SW 1271 (cell line): ENCODE measurements around the gene SNRNP40.
"Not testable (repeated sequence)": the region's sequence is repeated elsewhere in the genome, so short reads cannot be mapped to it uniquely, and the experiment has no call there.

Source experiments
- DNase-seq, 2 experiments: peaks; one replicate each; lab custom pipeline; 2025; lab: John Stamatoyannopoulos, UW

Gene SNRNP40

DNA sequence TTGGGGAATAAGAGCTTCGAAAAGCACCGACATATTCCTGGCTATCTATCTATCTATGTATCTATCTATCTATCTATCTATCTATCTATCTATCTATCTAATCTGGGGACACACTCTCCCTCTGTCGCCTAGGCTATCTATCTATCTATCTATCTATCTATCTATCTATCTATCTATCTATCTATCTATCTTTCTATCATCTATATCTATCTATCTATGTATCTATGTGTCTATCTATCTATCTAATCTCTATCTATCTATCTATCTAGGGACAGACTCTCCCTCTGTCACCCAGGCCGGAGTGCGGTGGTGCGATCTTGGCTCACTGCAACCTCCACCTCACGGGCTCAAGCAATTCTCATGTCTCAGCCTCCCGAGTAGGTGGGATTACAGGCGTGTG, 14.2 kb downstream of the SNRNP40 start:
- not testable (repeated sequence) for DNase-seq

DNA sequence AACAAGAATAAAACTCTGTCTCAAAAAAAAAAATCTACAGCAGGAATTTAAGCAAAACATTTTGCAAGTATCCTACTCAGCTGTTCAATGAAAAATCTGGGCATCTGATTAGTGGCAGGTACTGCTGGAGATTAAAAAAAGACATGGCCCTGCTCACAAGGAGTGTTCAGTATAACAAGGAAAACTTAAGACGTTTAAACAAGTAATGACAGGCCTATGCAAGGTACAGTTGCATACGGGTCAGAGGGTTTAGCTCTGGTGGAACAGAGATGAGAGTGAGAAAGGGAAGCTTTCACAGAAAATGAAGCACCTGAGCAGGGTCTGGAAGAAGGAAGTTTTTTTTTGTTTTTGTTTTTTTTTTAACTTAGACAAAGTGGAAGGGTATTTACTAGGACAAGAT, 23.0 kb downstream of the SNRNP40 start:
- DNase-seq, result no peak

DNA sequence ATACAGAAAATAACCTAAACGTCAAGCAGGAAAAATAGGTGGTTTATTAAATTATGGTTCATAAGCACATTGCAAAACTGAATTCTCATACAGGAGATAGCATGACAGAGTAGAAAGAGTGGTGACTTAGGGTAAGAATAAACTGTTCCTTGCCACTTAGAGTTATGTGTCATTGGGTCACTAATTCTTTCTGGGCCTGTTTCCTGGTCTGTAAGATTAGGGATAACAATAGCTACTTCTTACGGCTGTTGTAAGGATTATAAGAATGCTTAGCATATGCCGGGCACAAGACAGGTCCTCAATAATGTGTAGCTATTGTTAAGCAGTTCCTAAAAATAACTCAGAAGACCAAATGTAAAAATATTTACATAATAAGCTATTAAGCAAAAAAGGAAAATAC, 24.2 kb downstream of the SNRNP40 start:
- DNase-seq, result no peak

DNA sequence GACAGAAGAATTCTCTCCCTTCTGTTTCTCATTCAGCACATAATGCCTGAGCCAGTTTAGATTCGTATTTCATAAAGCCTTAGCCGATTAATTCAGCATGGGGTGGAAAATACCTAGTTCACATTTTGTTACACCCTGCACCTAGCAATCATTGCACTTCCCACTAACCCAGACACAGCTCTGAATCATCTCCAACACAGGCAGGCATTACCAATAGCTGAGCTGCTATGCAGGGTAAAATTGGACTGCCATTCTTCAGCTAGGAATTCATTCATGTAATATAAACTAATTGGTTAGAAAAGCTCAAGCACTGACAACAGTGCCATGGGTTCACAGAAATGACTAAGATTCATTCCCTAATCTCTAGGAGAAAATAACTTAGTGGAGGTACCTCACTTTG, 30.0 kb downstream of the SNRNP40 start:
- no peak for DNase-seq

DNA sequence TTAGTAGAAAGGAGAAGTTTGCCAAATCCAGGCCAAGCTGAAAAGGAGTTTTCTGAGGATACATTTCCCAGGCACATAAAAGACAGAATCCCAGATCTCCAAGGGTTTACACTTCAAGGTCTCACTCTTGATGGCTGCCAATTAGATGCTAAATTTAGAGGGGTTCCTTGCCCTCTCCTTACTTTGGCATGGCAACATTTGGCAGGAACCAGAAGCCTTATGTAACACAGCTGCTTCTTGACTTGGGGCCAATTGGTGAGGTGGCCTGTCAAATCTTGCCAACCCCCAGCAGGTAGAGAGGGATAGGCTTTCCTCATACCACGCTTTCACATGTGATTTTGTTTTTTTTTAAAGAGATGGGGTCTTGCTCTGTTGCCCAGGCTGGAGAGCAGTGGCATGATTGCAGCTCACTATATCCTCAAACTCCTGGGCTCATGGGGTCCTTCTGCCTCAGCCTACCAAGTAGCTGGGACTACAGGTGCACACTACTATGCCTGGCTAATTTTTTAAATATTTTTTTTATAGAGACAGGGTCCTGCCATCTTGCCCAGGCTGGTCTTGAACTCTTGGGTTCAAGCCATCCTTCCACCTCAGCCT, 31.7 kb downstream of the SNRNP40 start:
- DNase-seq, result no peak

DNA sequence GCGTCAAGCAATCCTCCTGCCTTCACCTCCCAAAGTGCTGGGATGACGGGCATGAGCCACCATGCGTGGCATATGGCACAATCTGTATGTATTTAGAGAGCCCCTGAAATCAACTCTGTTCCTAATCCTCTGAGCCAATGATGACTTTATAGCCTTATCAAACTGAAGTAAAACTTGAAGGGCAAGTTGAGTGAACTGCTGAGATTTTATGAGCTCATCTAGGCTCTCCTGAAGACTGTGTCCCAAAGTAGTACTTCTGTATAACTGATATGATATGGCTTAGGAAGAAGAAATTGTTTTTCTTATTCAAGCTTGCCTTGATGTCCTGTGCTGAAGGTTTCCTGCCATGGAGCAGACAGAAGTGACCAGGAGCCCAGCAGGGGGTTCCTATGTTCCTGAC, 33.2 kb downstream of the SNRNP40 start:
- DNase-seq, result no peak

DNA sequence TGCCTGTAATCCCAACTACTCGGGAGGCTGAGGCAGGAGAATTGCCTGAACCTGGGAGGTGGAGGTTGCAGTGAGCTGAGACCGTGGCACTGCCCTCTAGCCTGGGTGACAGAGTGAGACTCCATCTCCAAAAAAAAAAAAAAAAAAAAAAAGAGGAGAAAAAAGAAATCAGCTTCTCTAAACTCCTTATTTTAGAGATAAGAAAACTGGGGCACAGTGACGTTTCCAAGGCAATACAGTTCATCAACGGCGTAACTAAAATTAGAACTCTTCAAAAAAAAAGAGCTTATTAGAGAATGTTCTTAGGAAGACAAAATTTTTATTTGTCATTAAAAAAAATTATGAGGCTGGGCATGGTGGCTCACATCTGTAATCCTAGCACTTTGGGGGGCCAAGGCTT, 34.2 kb downstream of the SNRNP40 start:
- not testable (repeated sequence) for DNase-seq

DNA sequence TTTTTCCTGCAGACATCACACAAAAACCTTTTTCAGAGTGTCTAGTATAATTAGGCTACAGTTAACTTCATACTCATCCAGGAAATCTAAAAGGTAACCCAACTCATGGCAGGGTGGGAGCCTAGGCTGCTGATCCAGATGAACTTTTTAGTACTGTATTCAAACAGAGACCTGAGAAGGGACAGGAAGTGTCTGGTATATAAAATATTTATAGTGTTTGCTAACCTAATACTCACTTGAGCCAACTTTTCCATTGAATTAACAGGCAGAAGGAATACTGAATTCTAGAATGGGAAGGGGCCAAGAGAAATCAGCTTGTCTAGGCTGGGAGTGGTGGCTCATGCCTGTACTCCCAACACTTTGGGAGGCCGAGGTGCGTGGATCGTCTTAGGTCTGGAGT, 34.7 kb downstream of the SNRNP40 start:
- DNase-seq, result no peak

DNA sequence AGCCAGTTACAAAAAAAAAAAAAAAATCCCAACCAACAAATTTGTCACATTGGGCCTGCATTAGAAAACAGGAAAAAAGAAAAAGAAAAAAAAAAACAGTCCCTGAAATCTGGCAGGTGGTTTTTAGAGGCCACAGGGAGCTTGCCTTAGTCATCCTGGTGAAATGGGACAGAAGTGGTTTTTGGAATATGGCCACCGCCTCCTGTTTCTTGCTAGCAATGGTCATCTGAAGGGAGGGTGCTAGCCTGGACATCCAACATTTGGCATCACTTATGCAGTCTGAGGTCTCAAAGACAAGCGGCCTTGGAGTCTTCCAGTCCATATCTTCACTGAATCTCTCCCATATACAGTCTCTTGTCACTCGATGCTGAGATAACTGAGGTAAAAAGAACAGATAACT, 36.8 kb downstream of the SNRNP40 start:
- DNase-seq, result no peak

DNA sequence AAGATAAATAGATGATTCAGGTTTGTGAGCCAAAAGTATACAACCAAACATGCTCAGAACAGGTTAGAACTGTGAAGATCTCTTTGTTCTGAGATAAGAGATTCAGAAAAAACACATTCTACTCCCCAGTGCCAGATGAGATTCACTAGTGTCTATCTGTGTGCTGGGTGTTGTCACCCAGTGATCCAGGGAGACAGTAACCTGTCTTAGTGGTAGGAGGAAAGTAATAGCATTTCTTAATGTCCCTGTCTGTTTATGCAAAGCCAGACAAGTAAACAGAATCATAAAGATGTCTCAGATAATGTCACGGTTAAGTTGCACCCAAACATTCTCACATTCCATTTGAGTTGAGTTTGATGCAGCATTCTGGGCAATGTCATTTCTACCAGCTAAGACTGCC, 38.0 kb downstream of the SNRNP40 start:
- DNase-seq, result no peak

DNA sequence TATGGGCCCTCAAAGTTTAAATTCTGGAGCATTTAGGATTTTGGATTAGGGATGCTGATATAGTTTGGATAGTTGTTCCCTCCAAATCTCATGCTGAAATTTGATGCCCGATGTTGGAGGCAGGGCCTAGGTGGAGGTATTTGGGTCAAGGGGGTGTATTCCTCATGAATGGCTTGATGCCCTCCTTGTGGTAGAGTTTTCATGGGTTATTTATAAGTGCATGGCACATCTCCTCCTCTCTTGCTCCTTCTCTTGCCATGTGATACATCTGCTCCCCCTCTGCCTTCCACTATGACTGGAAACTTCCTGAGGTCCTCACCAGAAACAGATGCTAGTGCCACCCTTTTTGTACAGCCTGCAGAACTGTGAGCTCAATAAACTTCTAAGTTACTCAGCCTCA, 39.4 kb downstream of the SNRNP40 start:
- DNase-seq, result no peak

DNA sequence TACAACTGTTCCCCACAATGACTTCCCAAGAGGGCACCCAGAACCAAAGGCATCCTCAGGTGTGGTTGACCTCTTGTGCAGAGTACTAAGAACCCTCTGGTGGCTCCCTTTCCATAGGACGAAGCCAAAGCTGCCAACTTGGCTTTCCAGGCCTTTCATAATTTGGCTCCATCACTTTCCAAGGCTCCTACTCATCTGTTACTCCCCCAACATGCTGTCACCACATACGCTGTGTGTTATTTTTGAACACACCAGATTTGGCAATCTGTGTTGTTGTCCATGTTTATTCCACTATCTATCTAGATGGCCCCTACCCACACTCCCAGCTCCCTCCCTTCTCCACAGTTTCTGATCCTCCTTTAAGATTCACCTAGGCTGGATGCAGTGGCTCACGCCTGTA, 46.7 kb downstream of the SNRNP40 start:
- no peak for DNase-seq

DNA sequence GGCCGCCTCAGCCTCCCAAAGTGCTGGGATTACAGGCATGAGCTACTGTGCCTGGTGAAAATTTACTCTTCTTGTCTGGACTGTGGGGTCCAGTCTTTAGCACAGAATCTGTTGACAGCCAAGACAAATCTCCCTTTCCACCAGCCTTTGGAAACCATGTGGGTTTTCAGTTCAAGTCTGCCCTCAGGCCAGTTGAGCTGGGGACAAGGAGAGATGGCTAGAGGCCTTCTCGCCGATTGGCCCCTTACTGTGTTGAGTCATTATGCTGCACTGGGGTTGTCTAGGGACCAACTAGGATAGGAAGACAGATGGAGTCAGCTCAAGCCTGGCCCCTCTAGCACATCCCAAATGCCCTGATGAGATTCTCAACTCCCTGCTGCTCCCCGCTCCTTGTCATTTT, 48.3 kb downstream of the SNRNP40 start:
- DNase-seq, result no peak

DNA sequence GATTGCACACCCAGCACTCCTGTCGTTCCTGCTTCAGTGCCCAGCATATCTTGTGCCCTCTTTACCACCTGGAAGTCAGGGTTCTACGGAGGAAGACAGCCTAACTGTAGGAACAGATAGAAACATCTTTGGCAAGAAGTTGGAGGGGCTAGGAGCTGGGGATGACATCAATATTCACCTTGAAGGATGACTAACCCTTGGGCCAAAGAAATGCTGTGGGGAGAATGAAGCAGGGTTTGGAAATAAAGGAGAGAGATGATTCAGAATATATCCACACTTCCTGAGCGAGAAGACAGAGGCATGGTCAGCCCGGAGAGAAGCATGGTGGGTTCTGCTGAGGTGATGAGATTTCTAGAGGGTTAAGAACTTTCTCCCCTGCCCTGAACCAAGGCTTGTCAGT, 52.3 kb downstream of the SNRNP40 start:
- DNase-seq, result no peak

DNA sequence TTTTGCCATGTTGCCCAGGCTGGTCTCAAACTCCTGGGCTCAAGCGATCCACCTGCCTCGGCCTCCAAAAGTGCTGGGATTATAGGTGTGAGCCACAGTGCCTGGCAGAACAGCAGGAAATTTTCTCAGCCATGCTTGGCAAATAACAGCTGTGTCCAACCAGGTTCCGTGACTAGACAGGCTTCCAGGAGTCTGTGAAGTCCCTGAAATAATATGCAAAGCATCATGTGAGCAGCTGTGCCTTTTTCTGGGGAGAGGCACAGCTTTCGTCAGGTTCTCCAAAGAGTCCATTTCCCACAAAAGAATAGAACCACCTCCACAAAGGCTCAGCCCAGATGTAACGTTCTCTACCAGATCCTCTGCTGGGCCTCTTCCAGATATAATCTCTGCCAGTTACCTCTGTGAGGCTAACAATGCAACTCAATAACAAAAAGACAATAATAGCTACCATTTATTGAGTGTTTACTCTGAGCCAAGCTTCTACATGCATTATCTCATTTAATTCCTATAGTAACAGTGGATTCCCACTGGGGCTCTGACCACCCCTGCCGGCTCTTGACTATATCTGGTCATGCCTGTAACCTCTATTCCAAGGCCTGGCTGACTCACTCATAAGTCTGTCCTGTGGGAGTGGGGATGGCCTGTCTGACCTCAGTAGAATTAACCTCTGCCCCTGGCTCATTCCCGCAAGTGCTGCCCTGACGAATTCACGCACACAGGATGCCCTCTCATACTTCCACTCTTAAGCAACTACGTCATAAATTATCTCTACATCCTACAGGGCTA, 52.9 kb downstream of the SNRNP40 start:
- no peak for DNase-seq

DNA sequence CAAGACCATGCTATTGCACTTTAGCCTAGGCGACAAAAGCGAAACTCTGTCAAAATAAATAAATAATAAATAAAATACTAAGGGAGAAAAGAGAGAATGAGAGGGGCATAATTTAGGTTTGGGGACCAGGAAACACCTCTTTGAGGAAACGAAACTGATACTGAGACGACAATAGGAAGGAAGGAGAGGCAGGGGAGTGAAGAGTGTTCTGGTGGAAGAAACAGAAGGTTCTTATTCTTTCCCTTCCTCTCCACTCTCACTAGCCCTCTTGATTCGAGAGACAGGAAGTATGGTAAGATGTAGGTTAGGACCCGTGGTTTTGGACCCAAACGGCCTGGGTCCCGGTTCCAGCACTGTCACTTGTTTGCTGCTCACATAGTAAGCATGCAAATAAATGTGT, 55.3 kb downstream of the SNRNP40 start:
- no peak for DNase-seq

DNA sequence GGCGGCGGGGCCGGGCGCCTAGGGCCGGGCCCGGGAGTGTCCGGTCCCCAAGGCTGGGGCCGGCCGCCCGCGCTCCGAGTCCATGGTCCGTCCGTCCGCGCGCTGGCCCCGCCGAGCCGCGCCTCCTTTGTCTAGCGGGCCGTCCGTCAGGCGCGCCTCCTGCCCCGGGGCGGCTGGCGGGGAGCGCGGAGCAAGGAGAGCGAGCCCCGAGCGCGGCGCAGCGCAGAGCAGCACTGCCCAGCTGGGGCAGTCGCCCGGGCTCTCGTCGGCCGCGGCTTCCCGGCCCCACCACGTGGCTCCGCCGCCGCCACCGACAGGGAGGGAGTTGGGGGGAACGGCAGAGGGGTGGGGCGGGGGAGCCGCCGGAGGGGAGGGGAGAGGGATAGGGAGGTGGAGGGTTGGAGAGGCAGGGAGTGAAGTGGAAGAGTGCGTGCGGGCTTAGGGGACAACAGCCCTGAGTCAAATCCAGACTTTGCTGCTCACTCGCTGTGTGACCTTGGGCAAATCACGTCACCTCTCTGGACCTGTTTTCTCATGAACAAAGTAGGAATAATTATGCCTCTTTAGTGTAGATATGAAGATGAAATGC, 56.8 kb downstream of the SNRNP40 start, which contains the start of gene NKAIN1:
NKAIN1 (minus strand) TSS at position 235 of the 589 bp plus-strand sequence. CDS start 340 bp downstream, outside the sequence.
- no peak for DNase-seq

DNA sequence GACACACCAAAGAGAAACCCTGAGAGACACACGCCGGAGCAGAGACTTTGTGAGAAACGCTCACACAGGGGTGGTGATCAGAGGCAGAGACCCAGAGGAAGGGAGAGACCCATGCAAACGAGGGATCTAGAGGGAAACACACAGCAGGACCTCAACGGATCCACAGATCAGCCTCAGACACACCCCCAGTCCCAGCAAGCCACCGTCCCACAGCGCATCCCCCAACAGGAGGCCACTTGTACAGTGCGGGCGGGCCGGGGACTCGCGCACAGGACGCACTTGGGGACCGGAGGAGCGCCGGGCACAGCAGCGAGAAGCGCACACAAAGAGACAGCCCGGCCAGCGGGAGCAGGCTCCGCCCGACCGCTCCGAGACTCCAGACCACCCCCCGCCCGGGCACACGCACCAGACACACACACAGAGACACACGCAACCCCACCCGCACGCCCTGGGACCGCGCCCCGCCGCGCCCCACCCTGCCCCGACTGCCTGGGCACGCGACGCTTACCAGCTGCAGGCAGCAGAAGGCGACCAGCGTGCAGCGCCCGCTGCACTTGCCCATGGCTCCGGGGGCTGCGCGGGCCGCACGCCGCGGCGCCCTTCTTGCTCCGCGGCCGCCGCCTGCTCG, 57.5 kb downstream of the SNRNP40 start:
- no peak for DNase-seq

DNA sequence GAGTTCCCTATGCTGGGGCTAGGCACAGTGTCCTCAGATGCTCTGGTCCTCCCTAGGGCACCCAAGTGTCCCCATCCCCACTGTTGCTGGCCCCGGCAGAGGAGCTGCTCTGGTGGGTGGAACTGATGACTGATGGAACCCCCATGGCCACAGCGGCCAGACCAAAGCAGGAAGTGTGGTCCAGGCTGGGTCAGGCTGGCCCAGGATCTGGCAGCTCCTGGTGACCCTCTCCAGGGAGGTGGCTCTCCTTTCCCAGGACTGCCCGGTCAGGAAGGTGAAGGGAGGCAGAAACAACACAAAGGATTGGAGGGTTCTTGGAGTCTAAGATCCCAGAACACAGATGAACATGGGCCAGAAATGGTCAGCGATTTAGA, 58.0 kb downstream of the SNRNP40 start:
- DNase-seq, result no peak

DNA sequence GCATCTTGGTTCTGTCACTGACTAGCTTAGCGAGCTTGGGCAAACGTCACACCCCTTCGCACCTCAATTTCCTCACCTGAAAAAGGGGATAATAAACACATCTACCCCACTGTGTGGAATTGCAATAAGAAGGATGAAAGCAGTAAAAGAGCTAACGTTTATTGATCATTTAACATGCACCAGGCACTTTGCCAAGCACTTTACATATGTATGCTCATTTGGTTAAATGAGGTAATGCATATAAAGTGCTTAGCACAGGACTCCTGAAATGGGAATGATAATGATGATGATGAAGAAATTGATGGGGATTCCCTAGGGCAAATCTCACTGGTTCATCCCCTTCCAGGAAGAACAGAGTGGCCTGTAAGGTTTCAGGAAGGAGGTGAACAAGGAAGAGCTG, 61.7 kb downstream of the SNRNP40 start:
- no peak for DNase-seq

DNA sequence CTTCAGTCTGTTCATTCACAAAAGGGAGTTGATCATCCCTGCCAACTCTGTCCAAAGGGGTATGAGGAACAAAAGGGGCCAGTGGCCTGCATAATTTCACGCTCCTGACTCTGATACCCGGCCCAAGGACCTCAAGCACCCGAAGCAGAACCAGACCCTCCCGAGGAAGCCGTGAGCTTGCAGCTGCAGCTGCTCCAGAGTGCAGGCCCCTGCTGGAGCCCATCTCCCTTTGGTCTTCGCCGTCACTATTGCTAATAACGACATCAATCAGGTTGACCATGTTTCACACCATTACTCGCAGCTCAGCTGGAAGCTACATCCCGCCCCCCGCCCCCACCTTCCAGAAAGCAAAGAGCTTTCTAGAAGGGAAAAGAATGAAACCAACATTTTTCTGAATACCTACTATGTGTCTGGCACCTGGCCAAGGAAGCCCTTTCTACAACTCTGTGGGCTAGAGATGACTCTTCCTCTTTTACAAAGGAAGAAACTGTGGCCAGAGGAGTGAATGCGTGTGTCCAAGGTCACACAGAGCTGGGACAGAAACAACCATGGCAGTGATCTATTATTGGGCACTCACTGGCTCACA, 62.4 kb downstream of the SNRNP40 start:
- DNase-seq, result no peak

DNA sequence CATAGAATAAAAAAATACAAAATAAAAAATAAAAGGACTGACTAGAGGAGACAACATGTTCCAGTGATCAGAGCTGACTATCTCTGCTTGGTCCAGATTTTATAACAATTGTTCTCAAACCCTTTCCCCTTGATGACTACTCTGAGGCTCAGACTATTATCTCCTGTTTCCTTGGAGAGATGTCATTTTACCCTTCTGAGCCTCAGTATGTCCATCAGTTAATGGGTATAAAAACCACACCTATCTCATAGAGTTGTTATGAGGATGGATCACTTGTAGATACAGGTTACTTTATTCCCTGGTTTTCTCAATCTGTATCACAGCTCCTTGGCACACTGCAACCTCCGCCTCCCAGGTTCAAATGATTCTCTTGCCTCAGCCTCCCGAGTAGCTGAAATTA, 63.9 kb downstream of the SNRNP40 start:
- no peak for DNase-seq

DNA sequence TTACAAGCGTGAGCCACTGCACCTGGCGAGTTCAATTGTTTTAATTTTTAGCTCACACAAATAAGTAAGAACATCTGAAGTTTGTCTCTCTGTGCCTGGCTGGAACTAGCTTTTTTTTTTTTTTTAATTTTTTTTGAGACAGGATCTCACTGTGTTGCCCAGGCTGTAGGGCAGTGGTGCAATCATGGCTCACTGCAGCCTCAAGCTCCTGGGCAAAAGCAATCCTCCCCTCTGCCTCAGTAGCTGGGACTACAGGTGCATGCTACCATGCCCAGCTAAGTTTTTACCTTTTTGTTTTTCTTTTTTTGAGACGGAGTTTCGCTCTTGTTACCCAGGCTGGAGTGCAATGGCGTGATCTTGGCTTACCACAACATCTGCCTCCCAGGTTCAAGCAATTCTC, 64.8 kb downstream of the SNRNP40 start:
- DNase-seq, result no peak
